ENCODE results near the gene MRPL14.

DNA sequence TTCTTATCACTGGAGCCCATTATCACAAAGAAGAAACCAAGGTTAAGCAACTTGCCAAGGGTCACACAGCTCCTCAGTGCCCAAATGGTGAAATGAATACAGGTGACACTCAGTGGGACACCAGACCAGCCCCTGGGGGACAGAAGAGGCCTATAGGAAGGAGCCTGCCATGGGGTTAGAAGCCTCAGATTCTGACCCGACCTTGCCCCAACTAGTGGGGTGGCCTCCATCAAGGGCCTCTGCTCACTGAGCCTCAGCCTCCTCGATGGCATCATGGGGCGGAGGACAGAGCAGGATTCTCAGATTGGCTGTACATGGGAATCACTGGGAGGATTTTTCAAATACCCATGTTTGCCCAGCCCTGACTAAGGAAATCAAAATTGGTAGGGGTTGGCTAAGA, 47.6 kb downstream of the MRPL14 start:
- TF ChIP-seq CTCF (IDR thresholded peaks at IDR 0.05; ENCODE audit: low read depth, low read length, missing input control) (no peak), RAD21 (IDR thresholded peaks at IDR 0.05) (no peak), EGR1 (IDR thresholded peaks at IDR 0.05; ENCODE audit: low read depth in 2 of 2) (no peak), GABPA (IDR thresholded peaks at IDR 0.05 in 1 of 2, conservative IDR thresholded peaks at IDR 0.05 in 1 of 2) (no peak), NR2F2 (IDR thresholded peaks at IDR 0.05) (no peak), SP1 (IDR thresholded peaks at IDR 0.05) (no peak)
- TF ChIP-seq, protein P1, sequence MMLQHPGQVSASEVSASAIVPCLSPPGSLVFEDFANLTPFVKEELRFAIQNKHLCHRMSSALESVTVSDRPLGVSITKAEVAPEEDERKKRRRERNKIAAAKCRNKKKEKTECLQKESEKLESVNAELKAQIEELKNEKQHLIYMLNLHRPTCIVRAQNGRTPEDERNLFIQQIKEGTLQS (IDR thresholded peaks at IDR 0.05) = no peak

Data from liver (tissue), 3 donors.